ENCODE results near the gene EDN3.

- TF ChIP-seq, protein P1, sequence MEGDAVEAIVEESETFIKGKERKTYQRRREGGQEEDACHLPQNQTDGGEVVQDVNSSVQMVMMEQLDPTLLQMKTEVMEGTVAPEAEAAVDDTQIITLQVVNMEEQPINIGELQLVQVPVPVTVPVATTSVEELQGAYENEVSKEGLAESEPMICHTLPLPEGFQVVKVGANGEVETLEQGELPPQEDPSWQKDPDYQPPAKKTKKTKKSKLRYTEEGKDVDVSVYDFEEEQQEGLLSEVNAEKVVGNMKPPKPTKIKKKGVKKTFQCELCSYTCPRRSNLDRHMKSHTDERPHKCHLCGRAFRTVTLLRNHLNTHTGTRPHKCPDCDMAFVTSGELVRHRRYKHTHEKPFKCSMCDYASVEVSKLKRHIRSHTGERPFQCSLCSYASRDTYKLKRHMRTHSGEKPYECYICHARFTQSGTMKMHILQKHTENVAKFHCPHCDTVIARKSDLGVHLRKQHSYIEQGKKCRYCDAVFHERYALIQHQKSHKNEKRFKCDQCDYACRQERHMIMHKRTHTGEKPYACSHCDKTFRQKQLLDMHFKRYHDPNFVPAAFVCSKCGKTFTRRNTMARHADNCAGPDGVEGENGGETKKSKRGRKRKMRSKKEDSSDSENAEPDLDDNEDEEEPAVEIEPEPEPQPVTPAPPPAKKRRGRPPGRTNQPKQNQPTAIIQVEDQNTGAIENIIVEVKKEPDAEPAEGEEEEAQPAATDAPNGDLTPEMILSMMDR (IDR thresholded peaks at IDR 0.05; ENCODE audit: poor library complexity): no peak
- no peak for TF ChIP-seq EZH2 (IDR thresholded peaks at IDR 0.05; ENCODE audit: borderline replicate concordance)
- no peak for TF ChIP-seq EZH2phosphoT487 (IDR thresholded peaks at IDR 0.05; ENCODE audit: low read depth, severe bottlenecking, unreplicated experiment)
These were observed 60.5 kb downstream of the EDN3 start for GRCh38 chr20:59360934-59361333.
